Thyroid gland (tissue), 4 donors: ENCODE measurements around the gene EEA1. TPM values are rescaled to one million over a fixed set of nuclear protein-coding genes. Genes with fewer than 3 reads are reported as not detected.
A peak's percentile ranks its signal among the peaks of the same experiment; 100 is the strongest.
"Not testable (repeated sequence)": the region's sequence is repeated elsewhere in the genome, so short reads cannot be mapped to it uniquely, and the experiment has no call there.

Experiments
- DNase-seq, 2 donors: peaks; one replicate each; pipeline ENCODE4 v3.0.0-alpha.2; 2019
- H3K27ac ChIP-seq, 3 donors: fragments of 200-600 bp; sonication (generic); 1 replicate in 2 of 3; 2 replicates in 1 of 3; pipeline ENCODE4 v1.5.1; 2016 to 2019; ENCODE audit warnings: mild to moderate bottlenecking in 1 of 3, moderate library complexity in 1 of 3
- H3K27me3 ChIP-seq: fragments of 200-600 bp; sonication (generic); one replicate; pipeline ENCODE4 v1.5.1; 2019
- H3K36me3 ChIP-seq, 2 donors: fragments of 200-600 bp; sonication (generic); one replicate each; pipeline ENCODE4 v1.5.1; 2016 to 2019
- H3K4me1 ChIP-seq, 2 donors: fragments of 200-600 bp; sonication (generic); one replicate each; pipeline ENCODE4 v1.5.1; 2017 to 2019
- H3K4me3 ChIP-seq, 3 donors: fragments of 200-600 bp; sonication (generic); replicated peaks in 1 of 3; 1 replicate in 2 of 3; 2 replicates in 1 of 3; pipeline ENCODE4 v1.5.1; 2016; ENCODE audit warnings: mild to moderate bottlenecking in 1 of 3
- H3K9me3 ChIP-seq: fragments of 200-600 bp; sonication (generic); one replicate; pipeline ENCODE4 v1.5.1; 2017
- POLR2A ChIP-seq, 2 donors: fragments of 450-650 bp; IDR thresholded peaks; one replicate each; pipeline ENCODE4 v1.6.1; 2017; ENCODE audit warnings: antibody characterized with exemption in 2 of 2, mild to moderate bottlenecking in 2 of 2, moderate library complexity in 1 of 2
- WGBS, 2 donors: methylation state at CpG; one replicate each; pipeline ENCODE4 v1.1.5; 2017; 5-methylcytosine and 5-hydroxymethylcytosine counted together
- intact Hi-C: fragments of 100-400 bp; cut with DNase I; formaldehyde crosslinking; loops from one replicate; pipeline ENCODE4 v1.15.1; 2023
- total RNA-seq, 4 donors: library from RNA; depleted of rRNA; stranded (reverse); fragments of >200 nt; gene quantifications; one replicate each; pipeline ENCODE4 v1.2.3, GENCODE V29; 2016
- TF ChIP-seq, protein P1 (sequence below), 6 experiments: fragments of 200-600 bp in 3 of 6; fragments of 450-650 bp in 3 of 6; sonication (generic) in 3 of 6; IDR thresholded peaks; one replicate each; pipeline ENCODE4 v1.5.1; 2016 to 2019; ENCODE audit warnings: antibody characterized with exemption in 6 of 6, mild to moderate bottlenecking in 2 of 6, inconsistent platforms in 1 of 6, moderate library complexity in 1 of 6

Gene EEA1
- total RNA-seq, 4 donors from 2014 or later, result 16.0 to 21.8 (median 19.3) TPM

DNA sequence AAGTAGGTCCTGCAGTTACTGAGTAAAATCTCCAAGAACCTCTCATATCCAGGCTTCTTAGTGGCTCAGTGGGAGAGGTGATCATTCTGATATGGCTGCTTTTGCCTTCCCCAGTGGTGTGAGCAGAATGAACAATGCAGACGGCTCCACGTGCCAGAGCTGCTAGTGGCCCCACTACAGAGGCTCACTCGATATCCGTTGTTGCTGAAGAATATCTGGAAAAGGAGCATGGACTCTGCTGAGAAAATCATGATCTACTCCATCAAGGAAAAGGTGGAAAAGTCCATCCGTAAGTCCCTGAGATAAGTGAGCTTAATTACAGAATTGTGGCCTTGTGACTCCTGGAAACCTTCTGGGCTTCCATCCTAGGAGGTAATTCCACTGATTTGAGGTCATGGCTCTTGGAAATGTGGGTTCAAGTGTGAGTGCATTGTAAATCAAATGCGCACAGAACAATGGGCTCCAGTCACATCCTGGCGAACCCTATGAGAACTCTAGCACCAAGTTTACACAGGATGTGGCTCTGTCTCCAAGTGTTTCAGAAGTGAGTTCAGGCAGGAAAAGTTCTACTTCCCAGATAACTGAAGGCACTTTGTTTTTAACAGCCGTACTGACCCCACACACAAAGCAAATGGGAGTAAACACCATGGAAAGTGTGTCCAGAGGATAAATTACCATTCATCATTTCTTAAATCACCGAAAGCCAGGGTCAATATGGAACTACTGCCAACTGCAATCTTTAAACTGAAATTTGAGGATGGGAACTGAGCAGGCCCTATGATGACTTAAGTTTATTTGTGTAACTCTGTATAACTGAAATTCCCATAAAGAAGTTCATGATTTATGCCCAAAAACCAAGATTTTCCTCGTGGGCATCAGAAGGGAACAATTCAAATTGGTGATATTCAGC is 174.9 kb downstream of the EEA1 start:
- TF ChIP-seq, protein P1, sequence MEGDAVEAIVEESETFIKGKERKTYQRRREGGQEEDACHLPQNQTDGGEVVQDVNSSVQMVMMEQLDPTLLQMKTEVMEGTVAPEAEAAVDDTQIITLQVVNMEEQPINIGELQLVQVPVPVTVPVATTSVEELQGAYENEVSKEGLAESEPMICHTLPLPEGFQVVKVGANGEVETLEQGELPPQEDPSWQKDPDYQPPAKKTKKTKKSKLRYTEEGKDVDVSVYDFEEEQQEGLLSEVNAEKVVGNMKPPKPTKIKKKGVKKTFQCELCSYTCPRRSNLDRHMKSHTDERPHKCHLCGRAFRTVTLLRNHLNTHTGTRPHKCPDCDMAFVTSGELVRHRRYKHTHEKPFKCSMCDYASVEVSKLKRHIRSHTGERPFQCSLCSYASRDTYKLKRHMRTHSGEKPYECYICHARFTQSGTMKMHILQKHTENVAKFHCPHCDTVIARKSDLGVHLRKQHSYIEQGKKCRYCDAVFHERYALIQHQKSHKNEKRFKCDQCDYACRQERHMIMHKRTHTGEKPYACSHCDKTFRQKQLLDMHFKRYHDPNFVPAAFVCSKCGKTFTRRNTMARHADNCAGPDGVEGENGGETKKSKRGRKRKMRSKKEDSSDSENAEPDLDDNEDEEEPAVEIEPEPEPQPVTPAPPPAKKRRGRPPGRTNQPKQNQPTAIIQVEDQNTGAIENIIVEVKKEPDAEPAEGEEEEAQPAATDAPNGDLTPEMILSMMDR (IDR thresholded peaks at IDR 0.05), result no peak
- TF ChIP-seq POLR2A (IDR thresholded peaks at IDR 0.05), result no peak
- Histone ChIP-seq H3K4me1 (no peaks in the 10 kb centered on the region), H3K9me3 (no peaks in the 10 kb centered on the region), H3K36me3 (no peaks in the 10 kb centered on the region), H3K27me3 (no peaks in the 10 kb centered on the region), H3K27ac (no peak overlapping the region), H3K4me3 (no peak overlapping the region)
- 74 to 75% methylated on average over 10 of the region's 10 CpGs for WGBS, 2 donors
- no peak for DNase-seq
- intact Hi-C loops, result no loop called here

DNA sequence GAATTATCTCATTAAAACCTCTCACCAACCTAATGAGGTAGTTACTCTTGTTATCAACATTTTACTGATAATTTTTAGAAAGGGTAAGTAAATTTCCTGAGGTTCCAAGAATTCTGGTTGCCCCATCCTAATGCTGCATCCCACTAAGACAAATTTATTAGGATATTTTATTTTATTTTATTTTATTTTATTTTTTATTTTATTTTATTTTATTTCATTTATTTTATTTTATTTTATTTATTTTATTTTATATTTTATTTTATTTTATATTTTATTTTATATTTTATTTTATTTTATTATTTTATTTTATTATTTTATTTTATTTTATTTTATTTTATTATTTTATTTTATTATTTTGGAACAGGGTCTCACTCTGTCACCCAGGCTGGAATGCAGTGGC is 179.4 kb downstream of the EEA1 start:
- H3K9me3 ChIP-seq, intact Hi-C loops, H3K27me3 ChIP-seq, H3K27ac ChIP-seq, DNase-seq, H3K36me3 ChIP-seq, H3K4me3 ChIP-seq, H3K4me1 ChIP-seq: not testable (repeated sequence)

GRCh38 chr12:92747151-92747550 is 181.9 kb downstream of the EEA1 start:
- no peaks in the 10 kb centered on the region for H3K9me3 ChIP-seq
- intact Hi-C loops, result no loop called here
- H3K4me3 ChIP-seq, result no peak overlapping the region
- TF ChIP-seq POLR2A (IDR thresholded peaks at IDR 0.05), result no peak
- TF ChIP-seq, protein P1 (IDR thresholded peaks at IDR 0.05), result no peak
- H3K27me3 ChIP-seq, result no peaks in the 10 kb centered on the region
- no peaks in the 10 kb centered on the region for H3K36me3 ChIP-seq
- DNase-seq, result no peak
- H3K4me1 ChIP-seq, result no peaks in the 10 kb centered on the region
- WGBS, 2 donors, result 73 to 90% methylated on average over 1 of the region's 1 CpG
- H3K27ac ChIP-seq, result no peak overlapping the region

GRCh38 chr12:92745856-92746550 is 183.1 kb downstream of the EEA1 start:
- no peaks in the 10 kb centered on the region for H3K36me3 ChIP-seq
- 69 to 76% methylated on average over 4 of the region's 4 CpGs for WGBS, 2 donors
- H3K27ac ChIP-seq, result no peak overlapping the region
- no peaks in the 10 kb centered on the region for H3K9me3 ChIP-seq
- TF ChIP-seq, protein P1 (IDR thresholded peaks at IDR 0.05), result no peak
- TF ChIP-seq POLR2A (IDR thresholded peaks at IDR 0.05), result no peak
- no peak overlapping the region for H3K4me3 ChIP-seq
- intact Hi-C loops, result no loop called here
- DNase-seq, result peak; percentile 26 to 31
- no peaks in the 10 kb centered on the region for H3K27me3 ChIP-seq
- H3K4me1 ChIP-seq, result no peaks in the 10 kb centered on the region

DNA sequence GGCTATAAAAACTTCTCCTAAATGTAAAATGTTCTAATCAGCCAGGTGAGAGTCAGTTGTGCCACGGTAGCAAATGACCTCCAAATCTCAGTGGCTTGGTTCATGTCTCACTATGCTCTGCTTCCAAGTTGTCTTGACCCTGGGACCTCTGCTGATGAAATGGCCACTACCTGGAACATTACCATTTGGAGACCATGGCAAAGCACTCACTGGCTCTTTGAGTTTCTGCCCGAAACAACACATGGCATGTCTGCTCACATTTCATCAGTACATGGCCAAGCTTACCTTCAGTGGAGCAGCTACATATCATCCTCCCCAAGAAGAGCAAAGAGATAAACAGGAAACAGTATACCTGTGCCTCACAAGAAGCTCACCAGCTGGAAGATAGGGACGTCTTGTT is 186.1 kb downstream of the EEA1 start:
- no peaks in the 10 kb centered on the region for H3K36me3 ChIP-seq
- DNase-seq, result no peak
- H3K27me3 ChIP-seq, result no peaks in the 10 kb centered on the region
- H3K9me3 ChIP-seq, result no peaks in the 10 kb centered on the region
- intact Hi-C loops, result no loop called here
- no peak overlapping the region for H3K27ac ChIP-seq
- H3K4me1 ChIP-seq, result no peaks in the 10 kb centered on the region
- 86 to 89% methylated on average over 3 of the region's 3 CpGs for WGBS, 2 donors
- TF ChIP-seq, protein P1 (IDR thresholded peaks at IDR 0.05), result no peak
- TF ChIP-seq POLR2A (IDR thresholded peaks at IDR 0.05), result no peak
- H3K4me3 ChIP-seq, result no peak overlapping the region
